ENCODE measurements around the gene FHL3. TPM values are rescaled to one million over a fixed set of nuclear protein-coding genes. Genes with fewer than 3 reads are reported as not detected.

The FHL3 gene
- total RNA-seq, 1 donor from 2014 or later, result 60.1 TPM

- Histone ChIP-seq H3K9me3 (no peaks in the 10 kb centered on the region), H3K4me1 (peaks cover 22 to 43% of the 10 kb centered on the region in 2 donors), H3K4me3 (peak overlapping the region; percentile 80 to 89), H3K27me3 (no peaks in the 10 kb centered on the region), H3K27ac (peak overlapping the region; percentile 93 to 96), H3K36me3 (no peaks in the 10 kb centered on the region)
- TF ChIP-seq CTCF (IDR thresholded peaks at IDR 0.05), result no peak
- no peak for DNase-seq (ENCODE audit: low spot score in 2 of 2)
- intact Hi-C loops (cut with DNase I), result loop anchor here (5.0 kb wide), 1 partner anchor 312 kb away; the partner anchor contains the start of gene CDCA8
Measured at GRCh38 chr1:38004284-38005108, 818 bp downstream of the FHL3 start.

- Histone ChIP-seq H3K4me1 (peaks cover 27 to 53% of the 10 kb centered on the region in 2 donors), H3K27ac (peak overlapping the region; percentile 93 to 96), H3K36me3 (peaks cover 0 to 6% of the 10 kb centered on the region in 2 donors), H3K4me3 (peak overlapping the region; percentile 80 to 89), H3K9me3 (no peaks in the 10 kb centered on the region), H3K27me3 (no peaks in the 10 kb centered on the region)
- TF ChIP-seq CTCF (IDR thresholded peaks at IDR 0.05), result no peak
- intact Hi-C loops (cut with DNase I), result no loop called here
- peak in 1 of 2 donors; percentile 67 for DNase-seq (ENCODE audit: low spot score in 2 of 2)
Measured at GRCh38 chr1:38003261-38004250, 1.8 kb downstream of the FHL3 start.

GRCh38 chr1:38000529-38001455 is 4.5 kb downstream of the FHL3 start:
- H3K4me3 ChIP-seq, result peak overlapping the region; percentile 34 to 35
- no peaks in the 10 kb centered on the region for H3K9me3 ChIP-seq
- no peak for TF ChIP-seq CTCF (IDR thresholded peaks at IDR 0.05)
- H3K4me1 ChIP-seq, result peaks cover 27 to 65% of the 10 kb centered on the region in 2 donors
- DNase-seq (ENCODE audit: low spot score in 2 of 2), result peak in 1 of 2 donors; percentile 72
- no peaks in the 10 kb centered on the region for H3K27me3 ChIP-seq
- peaks cover 5 to 17% of the 10 kb centered on the region in 2 donors for H3K36me3 ChIP-seq
- intact Hi-C loops (cut with DNase I), result no loop called here
- H3K27ac ChIP-seq, result peak overlapping the region; percentile 93 to 96

- intact Hi-C loops (cut with DNase I), result no loop called here
- peaks cover 5 to 17% of the 10 kb centered on the region in 2 donors for H3K36me3 ChIP-seq
- peaks cover 29 to 66% of the 10 kb centered on the region in 2 donors for H3K4me1 ChIP-seq
- peak overlapping the region; percentile 34 to 35 for H3K4me3 ChIP-seq
- no peak for DNase-seq (ENCODE audit: low spot score in 2 of 2)
- no peaks in the 10 kb centered on the region for H3K9me3 ChIP-seq
- TF ChIP-seq CTCF (IDR thresholded peaks at IDR 0.05), result no peak
- H3K27ac ChIP-seq, result peak overlapping the region; percentile 93 to 96
- no peaks in the 10 kb centered on the region for H3K27me3 ChIP-seq
Measured at GRCh38 chr1:38000233-38000528, 5.1 kb downstream of the FHL3 start.

Data from ascending aorta (tissue), 2 donors.